ENCODE measurements around the gene TUBA4A.
A peak's percentile ranks its signal among the peaks of the same experiment; 100 is the strongest.

Gene TUBA4A

DNA sequence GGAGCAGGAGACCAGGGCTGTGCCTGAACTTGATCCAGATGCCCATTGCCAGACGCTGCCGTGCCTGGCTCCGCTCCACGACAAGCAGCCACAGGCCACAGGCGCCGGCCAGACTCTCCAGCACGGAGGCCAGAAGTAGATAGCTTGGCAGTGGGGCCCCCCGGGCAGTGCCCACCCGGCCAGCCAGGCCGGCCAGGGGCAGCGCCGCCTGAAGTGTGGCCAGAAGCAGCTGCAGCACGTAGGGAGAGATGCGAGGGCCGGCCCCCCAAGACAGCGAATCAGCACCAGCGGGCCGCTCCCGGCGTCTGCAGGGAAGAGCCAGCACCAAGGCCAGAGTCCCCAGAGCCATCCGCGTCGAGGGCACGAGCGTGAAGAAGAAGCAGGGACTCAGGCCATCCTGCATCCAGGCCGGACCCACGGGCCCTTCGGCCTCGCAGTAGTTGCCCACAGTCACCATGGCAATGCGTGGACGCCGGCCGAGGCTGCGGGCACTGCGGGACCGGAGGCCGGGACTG is 35.4 kb downstream of the TUBA4A start:
- Mint-ChIP-seq H3K27me3 (no peaks in the 10 kb centered on the region), H3K27ac (peak overlapping the region; percentile 52), H3K4me1 (peaks cover 17% of the 10 kb centered on the region), H3K4me3 (peak overlapping the region; percentile 79), H3K36me3 (peaks cover 4% of the 10 kb centered on the region), H3K9me3 (no peaks in the 10 kb centered on the region)

DNA sequence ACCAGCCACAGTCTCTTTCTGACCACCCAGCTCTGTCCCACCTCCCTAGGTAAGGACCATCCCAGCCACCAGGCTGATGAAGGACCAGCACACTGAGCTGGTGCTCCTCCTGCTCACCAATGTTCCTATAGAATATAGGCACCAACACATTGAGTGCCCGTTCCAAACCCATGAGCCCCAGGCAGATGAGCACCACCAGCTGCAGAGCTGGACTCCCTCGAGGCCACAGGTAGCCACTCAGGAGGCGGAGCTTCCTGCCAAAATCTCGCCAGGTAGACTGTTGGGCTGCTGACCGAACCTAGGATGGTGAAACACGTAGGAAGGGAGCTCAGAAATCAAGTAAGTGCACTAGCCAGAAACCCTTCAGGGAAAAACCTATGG is 37.2 kb downstream of the TUBA4A start:
- Mint-ChIP-seq H3K27ac (no peak overlapping the region), H3K27me3 (no peaks in the 10 kb centered on the region), H3K9me3 (no peaks in the 10 kb centered on the region), H3K4me1 (peaks cover 18% of the 10 kb centered on the region), H3K4me3 (peak overlapping the region; percentile 60), H3K36me3 (peaks cover 6% of the 10 kb centered on the region)

DNA sequence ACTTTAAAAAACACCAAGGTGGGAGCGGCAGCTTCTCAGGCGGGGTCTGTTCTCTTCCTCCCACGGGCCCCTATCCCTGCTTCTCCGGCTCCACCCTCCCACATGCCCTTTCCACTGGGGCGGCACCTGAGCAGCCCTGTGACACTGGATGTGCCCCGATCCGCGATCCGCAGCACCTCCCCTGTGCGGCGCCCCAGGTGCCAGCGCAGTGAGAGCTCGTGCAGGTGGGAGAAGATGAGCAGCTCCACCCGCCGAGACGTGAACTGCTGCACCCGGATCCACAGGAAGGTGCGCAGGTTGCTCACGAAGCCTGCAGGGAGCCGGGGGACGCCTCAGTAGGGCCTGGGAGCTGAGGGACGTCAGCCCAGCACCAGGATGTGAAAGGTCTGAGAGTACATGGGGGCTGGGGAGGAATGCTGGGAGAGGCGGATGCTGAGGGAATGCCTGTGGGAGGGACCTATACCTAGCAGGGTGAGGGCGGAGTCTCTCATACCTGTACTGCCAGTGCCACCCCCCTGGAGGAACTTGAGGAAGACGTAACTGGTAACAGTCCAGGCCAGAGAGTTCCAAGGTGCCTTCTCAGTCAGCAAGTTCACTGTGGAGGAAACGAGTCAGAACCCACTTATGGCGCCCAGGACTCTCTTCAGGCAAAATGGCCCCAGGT is 37.7 kb downstream of the TUBA4A start:
- Mint-ChIP-seq H3K27me3 (no peaks in the 10 kb centered on the region), H3K27ac (no peak overlapping the region), H3K4me1 (peaks cover 23% of the 10 kb centered on the region), H3K4me3 (no peak overlapping the region), H3K9me3 (no peaks in the 10 kb centered on the region), H3K36me3 (peaks cover 3% of the 10 kb centered on the region)

DNA sequence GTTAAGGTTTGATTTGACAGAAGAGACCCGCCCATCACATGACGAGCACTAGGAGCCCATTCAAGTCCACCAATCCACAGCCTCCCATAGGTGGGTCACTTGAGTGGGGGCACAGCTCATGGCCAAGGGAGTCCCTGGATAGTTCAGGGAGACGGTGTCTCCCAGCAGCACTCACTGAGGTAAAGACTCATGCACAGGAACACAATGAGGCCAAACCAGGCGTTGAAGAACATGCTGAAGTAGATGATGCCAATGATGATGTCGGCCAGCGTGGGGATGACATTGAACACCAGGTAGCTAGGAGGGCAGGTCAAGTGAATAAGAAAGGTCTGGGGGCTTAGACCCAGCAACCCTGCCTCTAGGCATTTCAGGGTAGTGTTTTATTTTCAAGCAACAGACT is 38.9 kb downstream of the TUBA4A start:
- no peaks in the 10 kb centered on the region for H3K9me3 Mint-ChIP-seq
- no peak overlapping the region for H3K27ac Mint-ChIP-seq
- H3K4me1 Mint-ChIP-seq = peaks cover 29% of the 10 kb centered on the region
- no peaks in the 10 kb centered on the region for H3K27me3 Mint-ChIP-seq
- peaks cover 3% of the 10 kb centered on the region for H3K36me3 Mint-ChIP-seq
- no peak overlapping the region for H3K4me3 Mint-ChIP-seq

DNA sequence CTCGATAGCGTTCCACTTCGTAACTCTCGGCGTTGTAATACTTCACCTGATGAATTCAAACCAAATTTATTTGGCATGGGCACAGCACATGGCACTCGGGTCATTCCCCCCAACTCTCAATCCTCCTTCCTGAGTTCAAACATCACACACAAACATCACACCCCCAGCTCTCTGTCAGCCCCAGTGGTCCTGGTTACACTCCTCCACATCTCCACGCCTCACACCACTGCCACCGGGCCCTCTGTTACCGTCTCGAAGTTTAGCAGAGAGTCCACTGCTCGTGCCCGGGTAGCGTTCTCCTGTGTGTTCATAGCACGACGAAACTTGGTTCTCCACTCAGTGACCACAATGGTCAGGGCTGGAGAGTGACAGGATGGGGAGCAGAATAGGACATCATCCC is 39.6 kb downstream of the TUBA4A start:
- H3K4me3 Mint-ChIP-seq = peak overlapping the region; percentile 2
- no peaks in the 10 kb centered on the region for H3K27me3 Mint-ChIP-seq
- no peak overlapping the region for H3K27ac Mint-ChIP-seq
- peaks cover 2% of the 10 kb centered on the region for H3K36me3 Mint-ChIP-seq
- peaks cover 33% of the 10 kb centered on the region for H3K4me1 Mint-ChIP-seq
- H3K9me3 Mint-ChIP-seq = no peaks in the 10 kb centered on the region

DNA sequence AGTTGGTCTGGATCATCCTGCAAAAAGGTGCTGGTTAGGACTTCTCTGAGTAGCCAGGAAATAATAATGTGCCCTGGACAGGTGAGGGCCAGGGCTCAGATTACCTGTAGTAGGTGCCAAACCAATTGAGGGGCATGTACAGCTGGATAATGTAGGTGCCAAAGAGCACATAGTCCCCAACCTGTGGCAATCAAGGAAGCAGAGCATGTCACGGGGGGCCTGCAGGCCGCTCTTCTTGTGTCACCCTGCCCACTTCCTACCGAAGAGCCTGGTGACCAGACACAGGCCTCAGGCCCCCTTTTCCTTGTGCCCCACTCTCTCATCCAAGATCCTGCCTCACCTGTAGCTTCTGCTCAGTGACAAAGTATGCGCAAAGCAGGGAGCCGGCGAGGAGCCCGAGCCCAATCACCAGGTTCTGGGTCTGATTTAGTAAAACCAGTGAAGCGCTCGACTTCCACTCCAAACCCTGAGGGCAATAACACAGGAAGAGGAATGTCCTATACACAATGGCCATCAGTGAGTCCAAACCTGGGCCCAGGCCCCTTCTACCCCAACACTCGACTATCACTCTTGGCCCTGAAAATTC is 40.1 kb downstream of the TUBA4A start:
- no peak overlapping the region for H3K4me3 Mint-ChIP-seq

DNA sequence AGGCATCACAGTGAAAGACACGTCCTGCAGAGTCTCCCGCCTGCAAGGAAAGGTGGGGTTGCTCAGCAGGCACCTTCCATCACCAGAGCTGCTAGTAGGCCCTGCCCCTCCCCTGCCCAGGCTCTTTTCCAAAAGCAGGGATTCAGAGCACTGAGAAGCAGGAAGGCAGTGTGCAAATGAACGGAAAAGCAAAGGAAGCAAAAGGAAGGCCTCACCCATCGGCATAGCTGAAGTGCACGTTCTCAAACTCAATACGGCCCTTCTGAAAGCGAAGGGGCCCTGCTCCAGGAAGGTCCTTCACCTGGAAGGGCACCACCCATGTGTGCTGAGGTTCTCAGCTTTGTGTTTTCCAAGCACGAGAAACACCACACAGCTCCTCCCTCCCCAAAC is 40.7 kb downstream of the TUBA4A start:
- Mint-ChIP-seq H3K4me3 (no peak overlapping the region), H3K9me3 (no peaks in the 10 kb centered on the region), H3K36me3 (peaks cover 5% of the 10 kb centered on the region), H3K4me1 (peaks cover 38% of the 10 kb centered on the region), H3K27me3 (no peaks in the 10 kb centered on the region), H3K27ac (no peak overlapping the region)

More for the DNA sequence above, 40.1 kb downstream of the TUBA4A start:
- H3K4me1 Mint-ChIP-seq = peaks cover 34% of the 10 kb centered on the region
- no peaks in the 10 kb centered on the region for H3K27me3 Mint-ChIP-seq
- no peak overlapping the region for H3K27ac Mint-ChIP-seq
- peaks cover 2% of the 10 kb centered on the region for H3K36me3 Mint-ChIP-seq
- H3K9me3 Mint-ChIP-seq = no peaks in the 10 kb centered on the region

DNA sequence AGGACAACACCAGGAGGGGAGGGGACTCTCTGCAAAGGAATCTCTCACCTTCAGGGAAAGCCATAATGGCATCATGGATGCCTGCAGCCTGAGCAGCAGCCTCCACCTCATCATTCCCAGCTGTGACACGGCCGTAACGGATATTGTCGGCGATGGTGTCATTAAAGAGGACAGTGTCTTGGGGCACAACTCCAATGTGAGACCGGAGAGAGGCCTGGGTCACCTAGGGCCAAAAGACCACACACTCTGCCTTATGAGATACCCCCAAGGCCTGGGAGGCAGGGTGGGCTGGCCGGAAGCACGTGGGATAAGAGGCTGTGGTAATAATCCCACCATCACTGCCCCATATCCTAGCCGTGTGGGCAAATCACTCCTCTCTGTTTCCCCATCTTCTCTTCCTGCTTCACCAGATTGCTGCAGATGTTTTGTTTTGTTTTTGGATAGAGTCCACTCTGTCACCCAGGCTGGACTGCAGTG is 42.8 kb downstream of the TUBA4A start:
- Mint-ChIP-seq H3K27ac (no peak overlapping the region), H3K27me3 (no peaks in the 10 kb centered on the region), H3K4me3 (no peak overlapping the region), H3K9me3 (no peaks in the 10 kb centered on the region), H3K36me3 (peaks cover 5% of the 10 kb centered on the region), H3K4me1 (peaks cover 42% of the 10 kb centered on the region)

DNA sequence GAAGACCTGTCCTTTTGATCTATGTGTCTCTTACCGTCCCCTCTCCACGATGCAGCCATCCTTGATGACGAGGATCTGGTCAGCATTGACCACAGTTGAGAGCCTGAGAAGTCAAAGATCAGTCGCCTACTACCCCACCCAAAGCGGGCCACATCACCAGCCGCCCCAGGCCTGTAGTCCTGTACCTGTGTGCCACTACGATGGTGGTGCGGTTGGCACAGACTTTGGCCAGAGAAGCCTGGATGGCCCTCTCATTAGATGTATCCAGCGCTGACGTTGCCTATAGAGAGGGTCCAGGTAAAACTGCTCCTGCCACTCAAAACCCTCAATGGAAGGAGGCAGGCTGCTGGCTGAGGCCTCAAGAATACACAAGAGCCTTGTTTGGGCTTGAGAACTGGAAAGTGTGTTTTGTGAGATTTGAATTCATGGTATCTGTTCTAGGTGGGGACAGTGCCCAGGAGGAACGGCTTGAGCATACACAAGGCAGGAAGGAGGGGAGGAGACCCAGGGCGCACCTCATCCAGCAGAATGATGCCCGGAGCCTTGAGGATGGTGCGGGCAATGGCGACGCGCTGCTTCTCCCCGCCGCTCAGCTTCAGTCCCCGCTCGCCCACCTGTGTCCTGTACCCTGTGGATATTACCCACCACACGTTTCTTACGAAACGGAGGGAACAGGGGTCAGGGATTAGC is 43.4 kb downstream of the TUBA4A start:
- Mint-ChIP-seq H3K27ac (no peak overlapping the region), H3K36me3 (peaks cover 5% of the 10 kb centered on the region), H3K9me3 (no peaks in the 10 kb centered on the region), H3K27me3 (no peaks in the 10 kb centered on the region), H3K4me3 (no peak overlapping the region), H3K4me1 (peaks cover 42% of the 10 kb centered on the region)

DNA sequence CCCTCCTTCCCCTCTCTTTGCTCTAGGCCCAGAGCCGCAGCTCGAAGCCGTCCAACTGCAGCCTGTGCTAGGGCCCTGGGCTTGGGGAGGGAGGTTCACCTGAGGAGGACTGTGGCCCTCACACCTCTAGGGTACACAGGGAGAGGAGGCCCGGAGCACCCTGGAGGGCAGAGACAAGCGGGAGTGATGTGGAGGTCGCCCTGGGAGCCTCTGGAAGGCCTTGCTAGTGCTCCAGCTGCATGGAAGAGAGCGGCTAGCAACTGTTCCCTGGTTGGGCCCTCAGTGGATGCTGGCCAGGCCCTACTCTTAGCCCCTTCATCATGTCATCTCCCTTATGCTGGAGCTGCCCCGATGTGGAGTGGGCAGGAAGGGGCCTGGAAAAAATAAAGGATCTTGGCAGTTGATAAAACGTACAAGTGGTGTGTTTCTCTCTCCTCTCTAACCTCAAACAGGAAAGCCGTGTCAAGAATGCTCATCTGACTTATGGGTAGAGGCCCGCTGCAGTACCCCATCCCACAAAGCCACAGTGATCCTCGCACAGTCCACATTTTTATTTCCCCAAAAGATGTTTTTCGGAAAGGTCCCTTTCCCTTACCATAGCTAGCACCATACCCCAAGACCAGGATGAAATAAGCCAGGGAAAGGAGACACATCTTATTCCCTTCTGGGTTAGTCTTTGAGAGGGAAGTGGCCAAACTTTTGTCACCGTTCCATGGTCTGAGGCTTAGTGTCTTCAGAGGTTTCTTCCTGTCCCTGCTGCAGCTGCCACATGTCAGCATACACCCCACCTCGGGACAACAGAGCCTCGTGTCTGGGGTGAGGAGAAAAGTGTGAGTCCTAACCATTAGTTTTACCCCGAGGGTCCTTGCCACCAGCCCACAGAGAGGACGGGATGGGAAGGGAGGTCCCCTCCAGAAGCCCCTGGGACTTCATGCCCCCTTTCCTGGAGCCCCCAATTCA is 44.2 kb downstream of the TUBA4A start:
- no peaks in the 10 kb centered on the region for H3K27me3 Mint-ChIP-seq
- peaks cover 42% of the 10 kb centered on the region for H3K4me1 Mint-ChIP-seq
- H3K4me3 Mint-ChIP-seq = no peak overlapping the region
- peak overlapping the region; percentile 59 for H3K27ac Mint-ChIP-seq
- peaks cover 5% of the 10 kb centered on the region for H3K36me3 Mint-ChIP-seq
- H3K9me3 Mint-ChIP-seq = no peaks in the 10 kb centered on the region

DNA sequence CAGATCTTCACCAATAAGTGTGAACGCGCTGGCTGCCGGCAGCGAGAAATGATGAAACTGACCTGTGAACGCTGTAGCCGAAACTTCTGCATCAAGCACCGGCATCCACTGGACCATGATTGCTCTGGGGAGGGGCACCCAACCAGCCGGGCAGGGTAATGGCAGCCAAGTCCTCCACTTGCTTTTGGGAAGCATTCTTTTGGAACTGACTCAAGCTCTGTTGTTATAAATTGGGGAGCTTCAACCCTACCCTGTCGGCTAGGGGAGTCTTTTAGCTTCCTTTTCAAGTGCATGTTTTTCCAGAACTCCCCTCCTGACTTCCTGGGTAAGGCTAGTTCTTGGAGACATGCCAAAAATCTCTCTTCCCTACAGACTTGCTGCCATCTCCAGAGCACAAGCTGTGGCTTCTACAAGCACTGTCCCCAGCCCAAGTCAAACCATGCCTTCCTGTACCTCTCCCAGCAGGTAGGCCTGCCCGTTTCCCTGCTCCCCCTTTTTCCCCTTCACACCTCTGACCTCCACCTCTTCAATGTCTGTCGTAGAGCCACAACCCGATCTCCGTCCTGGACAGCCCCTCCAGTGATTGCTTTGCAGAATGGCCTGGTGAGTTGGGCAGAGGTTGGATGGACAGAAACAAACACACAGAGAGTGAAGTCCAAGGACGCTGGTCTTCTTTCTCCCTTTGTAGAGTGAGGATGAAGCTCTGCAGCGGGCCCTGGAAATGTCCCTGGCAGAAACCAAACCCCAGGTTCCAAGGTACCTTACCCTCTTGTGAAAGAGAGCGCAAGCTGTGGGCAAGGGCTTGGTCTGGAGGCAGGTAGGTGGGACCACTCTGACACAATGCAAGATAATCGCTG is 45.6 kb downstream of the TUBA4A start:
- H3K27me3 Mint-ChIP-seq = no peaks in the 10 kb centered on the region

DNA sequence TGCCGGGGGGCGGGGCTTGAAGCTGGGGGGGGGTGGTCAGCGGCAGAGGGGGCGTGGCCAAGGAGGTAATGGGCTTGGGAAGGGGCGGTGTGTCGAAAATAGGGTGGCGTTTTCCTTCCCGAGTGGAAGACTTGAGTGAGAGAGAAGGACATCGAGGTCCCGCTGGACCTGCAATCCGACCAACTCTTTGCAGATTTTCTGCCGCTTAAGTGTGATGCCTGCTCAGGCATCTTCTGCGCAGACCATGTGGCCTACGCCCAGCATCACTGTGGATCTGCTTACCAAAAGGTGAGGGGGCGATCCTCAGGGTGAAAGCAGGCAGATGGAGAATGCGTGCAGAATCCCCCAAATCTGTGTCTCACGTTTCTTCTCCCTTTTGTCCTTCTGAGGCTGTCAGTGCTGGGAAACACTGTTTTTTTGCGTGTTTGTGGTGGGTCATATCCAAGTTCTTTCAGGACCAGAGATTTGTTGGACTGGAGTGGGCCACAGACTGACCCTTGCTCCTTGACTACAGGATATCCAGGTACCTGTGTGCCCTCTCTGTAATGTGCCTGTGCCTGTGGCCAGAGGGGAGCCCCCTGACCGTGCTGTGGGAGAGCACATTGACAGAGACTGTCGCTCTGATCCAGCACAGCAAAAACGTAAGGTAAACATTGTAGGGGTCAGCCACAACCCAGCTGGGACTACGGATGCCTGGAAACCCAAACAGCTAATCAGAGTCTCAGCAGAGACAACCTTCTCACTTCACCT is 46.4 kb downstream of the TUBA4A start:
- H3K27ac Mint-ChIP-seq = peak overlapping the region; percentile 51
- peaks cover 42% of the 10 kb centered on the region for H3K4me1 Mint-ChIP-seq
- peak overlapping the region; percentile 77 for H3K4me3 Mint-ChIP-seq
- peaks cover 5% of the 10 kb centered on the region for H3K36me3 Mint-ChIP-seq
- H3K9me3 Mint-ChIP-seq = no peaks in the 10 kb centered on the region
- no peaks in the 10 kb centered on the region for H3K27me3 Mint-ChIP-seq

More for the DNA sequence above, 45.6 kb downstream of the TUBA4A start:
- Mint-ChIP-seq H3K27ac (peak overlapping the region; percentile 41), H3K4me1 (peaks cover 42% of the 10 kb centered on the region), H3K9me3 (no peaks in the 10 kb centered on the region), H3K36me3 (peaks cover 5% of the 10 kb centered on the region), H3K4me3 (peak overlapping the region; percentile 68)

DNA sequence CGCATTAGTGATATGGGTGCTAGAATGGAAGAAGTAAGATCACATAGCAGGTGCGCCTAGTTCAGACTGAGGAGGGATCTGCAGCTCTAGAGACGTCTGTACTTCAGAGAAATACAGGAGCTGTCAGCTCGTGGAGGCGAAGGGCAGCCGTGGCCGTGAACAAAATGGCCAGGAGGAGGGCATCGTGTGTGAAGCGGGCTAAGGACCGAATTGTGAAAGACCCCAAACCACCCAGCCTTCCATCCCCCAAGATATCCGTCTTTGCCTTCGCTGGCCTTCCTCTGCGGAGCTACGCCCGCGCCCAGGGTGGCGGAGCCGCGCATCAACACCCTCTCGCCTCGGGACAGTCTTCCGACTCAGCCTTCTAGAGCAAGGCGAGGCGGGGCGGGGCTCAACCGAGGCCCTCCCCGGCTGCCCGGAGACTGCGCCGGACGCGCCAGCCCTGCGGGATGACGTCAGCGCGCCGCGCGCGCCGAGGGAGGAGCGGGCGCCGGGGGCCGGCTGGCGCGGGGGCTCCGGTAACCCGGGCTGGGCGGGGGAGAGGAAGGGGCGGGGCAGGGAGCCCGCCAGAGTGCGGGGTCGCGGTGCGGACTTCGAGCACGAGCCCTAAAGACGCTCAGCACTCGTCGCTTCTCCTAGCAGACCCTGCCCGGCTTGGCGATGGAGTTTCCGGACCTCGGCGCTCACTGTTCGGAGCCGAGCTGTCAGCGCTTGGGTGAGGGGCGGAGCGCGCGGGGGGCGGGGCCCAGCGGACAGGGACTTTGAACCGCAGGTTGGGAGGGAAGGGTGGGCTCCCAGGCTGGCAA is 47.2 kb downstream of the TUBA4A start, which contains the start of gene ZFAND2B:
Gene ZFAND2B, plus strand, starts transcription at position 455 of the 806 bp plus-strand sequence. Its CDS starts 206 bp downstream, at position 661.
- Mint-ChIP-seq H3K27me3 (no peaks in the 10 kb centered on the region), H3K4me1 (peaks cover 42% of the 10 kb centered on the region), H3K9me3 (no peaks in the 10 kb centered on the region), H3K27ac (peak within 1 kb of the TSS; percentile 96), H3K36me3 (peaks cover 3% of the 10 kb centered on the region), H3K4me3 (peak within 1 kb of the TSS; percentile 90)

Measured in activated naive CD4-positive, alpha-beta T cell treated with anti-CD3 and anti-CD28 coated beads, Interleukin-2, amount 50 U/mL, for 24 hours (primary cell).